ENCODE data around the gene ZBTB20.

DNA sequence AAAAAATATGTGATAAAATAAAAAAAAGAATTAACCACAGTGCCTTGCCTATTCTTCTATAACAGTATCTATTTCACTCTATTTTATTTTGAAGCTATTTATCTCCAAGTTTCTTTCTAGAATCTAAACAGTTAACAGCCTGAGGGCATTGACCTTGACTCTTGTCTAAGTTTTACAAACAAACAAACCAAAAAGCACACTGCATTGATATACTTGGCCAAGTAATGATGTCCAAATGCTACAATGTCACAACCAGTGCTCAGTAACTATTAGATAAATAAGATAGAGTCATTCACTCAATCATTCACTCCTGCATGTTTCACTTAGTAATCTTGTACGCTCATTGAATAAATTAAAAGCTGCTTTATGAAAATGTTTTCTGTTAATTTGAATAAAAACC is 466.8 kb downstream of the ZBTB20 start:
- TF ChIP-seq TAF1 (IDR thresholded peaks at IDR 0.05; ENCODE audit: borderline replicate concordance, insufficient read depth, low read length), result no peak
- TF ChIP-seq, protein P1, sequence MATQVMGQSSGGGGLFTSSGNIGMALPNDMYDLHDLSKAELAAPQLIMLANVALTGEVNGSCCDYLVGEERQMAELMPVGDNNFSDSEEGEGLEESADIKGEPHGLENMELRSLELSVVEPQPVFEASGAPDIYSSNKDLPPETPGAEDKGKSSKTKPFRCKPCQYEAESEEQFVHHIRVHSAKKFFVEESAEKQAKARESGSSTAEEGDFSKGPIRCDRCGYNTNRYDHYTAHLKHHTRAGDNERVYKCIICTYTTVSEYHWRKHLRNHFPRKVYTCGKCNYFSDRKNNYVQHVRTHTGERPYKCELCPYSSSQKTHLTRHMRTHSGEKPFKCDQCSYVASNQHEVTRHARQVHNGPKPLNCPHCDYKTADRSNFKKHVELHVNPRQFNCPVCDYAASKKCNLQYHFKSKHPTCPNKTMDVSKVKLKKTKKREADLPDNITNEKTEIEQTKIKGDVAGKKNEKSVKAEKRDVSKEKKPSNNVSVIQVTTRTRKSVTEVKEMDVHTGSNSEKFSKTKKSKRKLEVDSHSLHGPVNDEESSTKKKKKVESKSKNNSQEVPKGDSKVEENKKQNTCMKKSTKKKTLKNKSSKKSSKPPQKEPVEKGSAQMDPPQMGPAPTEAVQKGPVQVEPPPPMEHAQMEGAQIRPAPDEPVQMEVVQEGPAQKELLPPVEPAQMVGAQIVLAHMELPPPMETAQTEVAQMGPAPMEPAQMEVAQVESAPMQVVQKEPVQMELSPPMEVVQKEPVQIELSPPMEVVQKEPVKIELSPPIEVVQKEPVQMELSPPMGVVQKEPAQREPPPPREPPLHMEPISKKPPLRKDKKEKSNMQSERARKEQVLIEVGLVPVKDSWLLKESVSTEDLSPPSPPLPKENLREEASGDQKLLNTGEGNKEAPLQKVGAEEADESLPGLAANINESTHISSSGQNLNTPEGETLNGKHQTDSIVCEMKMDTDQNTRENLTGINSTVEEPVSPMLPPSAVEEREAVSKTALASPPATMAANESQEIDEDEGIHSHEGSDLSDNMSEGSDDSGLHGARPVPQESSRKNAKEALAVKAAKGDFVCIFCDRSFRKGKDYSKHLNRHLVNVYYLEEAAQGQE (IDR thresholded peaks at IDR 0.05; ENCODE audit: insufficient read depth in 1 of 2, low read depth in 2 of 2, low read length in 2 of 2), result no peak
